ENCODE measurements around the gene ZCCHC14. TPM values are rescaled to one million over a fixed set of nuclear protein-coding genes. Genes with fewer than 3 reads are reported as not detected.

Gene ZCCHC14
- total RNA-seq, result 15.9 TPM
- long read RNA-seq, partial matches to known transcripts, result 11 of 16 reads
- long read RNA-seq, other reads (novel, unspliced or antisense), result 5 of 16 reads

GRCh38 chr16:87492721-87493607 is at the start of gene ZCCHC14:
TSS of gene ZCCHC14 (minus strand) at chr16:87493024. CDS start at chr16:87492238, 786 bp downstream.
- peak within 1 kb of the TSS; percentile 88 for H3K27ac ChIP-seq (replicated peaks)
- TF ChIP-seq CTCF (IDR thresholded peaks at IDR 0.05; ENCODE audit: borderline replicate concordance), result no peak
- intact Hi-C loops (cut with micrococcal nuclease), result no loop called here
- no peaks in the 10 kb centered on the region for H3K27me3 ChIP-seq (ENCODE audit: low read depth)
- no peaks in the 10 kb centered on the region for H3K9me3 ChIP-seq (replicated peaks)
- peak within 1 kb of the TSS; percentile 71 for H3K4me3 ChIP-seq
- H3K4me1 ChIP-seq, result peaks cover 48% of the 10 kb centered on the region
- peak; percentile 100 for DNase-seq
- no peaks in the 10 kb centered on the region for H3K36me3 ChIP-seq

- no peak for TF ChIP-seq CTCF (IDR thresholded peaks at IDR 0.05; ENCODE audit: borderline replicate concordance)
- H3K27ac ChIP-seq (replicated peaks), result peak overlapping the region; percentile 58
- intact Hi-C loops (cut with micrococcal nuclease), result no loop called here
These were observed 49.0 kb upstream of the ZCCHC14 start for GRCh38 chr16:87541872-87542234.

GRCh38 chr16:87541147-87541871 is 48.5 kb upstream of the ZCCHC14 start:
- Histone ChIP-seq H3K27ac (replicated peaks) (peak overlapping the region; percentile 58), H3K9me3 (replicated peaks) (peaks cover 10% of the 10 kb centered on the region), H3K27me3 (ENCODE audit: low read depth) (peaks cover 74% of the 10 kb centered on the region), H3K4me1 (peaks cover 20% of the 10 kb centered on the region), H3K4me3 (peak overlapping the region; percentile 49), H3K36me3 (no peaks in the 10 kb centered on the region)
- peak; percentile 37 for DNase-seq
- intact Hi-C loops (cut with micrococcal nuclease), result no loop called here
- no peak for TF ChIP-seq CTCF (IDR thresholded peaks at IDR 0.05; ENCODE audit: borderline replicate concordance)

More at GRCh38 chr16:87541872-87542234, 49.0 kb upstream of the ZCCHC14 start:
- H3K4me1 ChIP-seq, result peaks cover 20% of the 10 kb centered on the region
- H3K9me3 ChIP-seq (replicated peaks), result peaks cover 10% of the 10 kb centered on the region
- no peaks in the 10 kb centered on the region for H3K36me3 ChIP-seq
- no peak for DNase-seq
- peaks cover 74% of the 10 kb centered on the region for H3K27me3 ChIP-seq (ENCODE audit: low read depth)
- H3K4me3 ChIP-seq, result peak overlapping the region; percentile 49

- no peak for TF ChIP-seq CTCF (IDR thresholded peaks at IDR 0.05; ENCODE audit: borderline replicate concordance)
- Histone ChIP-seq H3K4me1 (peaks cover 20% of the 10 kb centered on the region), H3K27ac (replicated peaks) (peak overlapping the region; percentile 58), H3K4me3 (peak overlapping the region; percentile 49), H3K9me3 (replicated peaks) (peaks cover 5% of the 10 kb centered on the region), H3K36me3 (no peaks in the 10 kb centered on the region), H3K27me3 (ENCODE audit: low read depth) (peaks cover 74% of the 10 kb centered on the region)
- DNase-seq, result no peak
- intact Hi-C loops (cut with micrococcal nuclease), result no loop called here
These were observed 48.0 kb upstream of the ZCCHC14 start for GRCh38 chr16:87540897-87541146.

- H3K36me3 ChIP-seq, result no peaks in the 10 kb centered on the region
- H3K4me3 ChIP-seq, result no peak overlapping the region
- intact Hi-C loops (cut with micrococcal nuclease), result no loop called here
- peaks cover 3% of the 10 kb centered on the region for H3K9me3 ChIP-seq (replicated peaks)
- DNase-seq, result no peak
- TF ChIP-seq CTCF (IDR thresholded peaks at IDR 0.05; ENCODE audit: borderline replicate concordance), result no peak
- H3K27ac ChIP-seq (replicated peaks), result peak overlapping the region; percentile 58
- peaks cover 73% of the 10 kb centered on the region for H3K27me3 ChIP-seq (ENCODE audit: low read depth)
- H3K4me1 ChIP-seq, result peaks cover 20% of the 10 kb centered on the region
These were observed 47.5 kb upstream of the ZCCHC14 start for GRCh38 chr16:87540072-87540896.
